ENCODE results near the gene BCAM. TPM values are rescaled to one million over a fixed set of nuclear protein-coding genes. Genes with fewer than 3 reads are reported as not detected.

The BCAM gene
- total RNA-seq, 1 experiment from 2014 or later: 146 TPM

GRCh38 chr19:44788971-44789370 is 19.9 kb upstream of the BCAM start:
- Histone ChIP-seq H3K79me2 (ENCODE audit: low read depth) (peaks cover 6% of the 10 kb centered on the region; the same call in 1 of the 2 replicates), H3K4me3 (no peak overlapping the region), H4K20me1 (ENCODE audit: insufficient read depth) (peaks cover 15% of the 10 kb centered on the region), H3F3A (ENCODE audit: insufficient read depth, low read depth) (peaks cover 24% of the 10 kb centered on the region), H3K27me3 (ENCODE audit: insufficient read depth, low read depth) (no peaks in the 10 kb centered on the region), H3K36me3 (ENCODE audit: low read depth) (peaks cover 57% of the 10 kb centered on the region), H2AFZ (no peak overlapping the region), H3K4me2 (no peak overlapping the region), H3K9me2 (ENCODE audit: insufficient read depth) (no peaks in the 10 kb centered on the region), H3K27ac (no peak overlapping the region), H3K4me1 (replicated peaks; ENCODE audit: insufficient read depth) (peaks cover 5% of the 10 kb centered on the region; the same call in 1 of the 2 replicates), H3K9me3 (ENCODE audit: insufficient read depth, low read depth) (no peaks in the 10 kb centered on the region)
- intact Hi-C loops (cut with micrococcal nuclease; ENCODE audit: unreplicated experiment): no loop called here
- POLR2A ChIA-PET (ENCODE audit: unreplicated experiment): no interaction called here
- BruUV-seq (replicated peaks): no TSS peak
- no peak for DNase-seq
- CTCF ChIA-PET: interaction anchor here (1.4 kb wide), 1 partner anchor 57 kb away, joined by 3 read pairs; the partner anchor contains the start of gene NECTIN2
- TF ChIP-seq CTCF (conservative IDR thresholded peaks at IDR 0.05): no peak
- no peak for TF ChIP-seq EZH2 (IDR thresholded peaks at IDR 0.05; ENCODE audit: low read depth)

- Histone ChIP-seq H3K9me2 (ENCODE audit: insufficient read depth) (no peaks in the 10 kb centered on the region), H3K27ac (no peak overlapping the region), H4K20me1 (ENCODE audit: insufficient read depth) (peaks cover 10% of the 10 kb centered on the region; the same call in 1 of the 2 replicates), H3K9me3 (ENCODE audit: insufficient read depth, low read depth) (no peaks in the 10 kb centered on the region), H3K4me3 (no peak overlapping the region), H3K79me2 (ENCODE audit: low read depth) (peaks cover 6% of the 10 kb centered on the region; the same call in 1 of the 2 replicates), H3F3A (ENCODE audit: insufficient read depth, low read depth) (peaks cover 24% of the 10 kb centered on the region), H2AFZ (no peak overlapping the region), H3K36me3 (ENCODE audit: low read depth) (peaks cover 53% of the 10 kb centered on the region), H3K4me2 (no peak overlapping the region), H3K4me1 (replicated peaks; ENCODE audit: insufficient read depth) (peaks cover 3% of the 10 kb centered on the region; the same call in 1 of the 2 replicates), H3K27me3 (ENCODE audit: insufficient read depth, low read depth) (no peaks in the 10 kb centered on the region)
- no TSS peak for BruUV-seq (replicated peaks)
- POLR2A ChIA-PET (ENCODE audit: unreplicated experiment): no interaction called here
- TF ChIP-seq CTCF (conservative IDR thresholded peaks at IDR 0.05) (no peak), EZH2 (IDR thresholded peaks at IDR 0.05; ENCODE audit: low read depth) (no peak)
- CTCF ChIA-PET: interaction anchor here (1.4 kb wide), 1 partner anchor 56 kb away, joined by 3 read pairs; the partner anchor contains the start of gene NECTIN2
- DNase-seq: no peak
- intact Hi-C loops (cut with micrococcal nuclease; ENCODE audit: unreplicated experiment): no loop called here
Measured at GRCh38 chr19:44789943-44790483, 18.9 kb upstream of the BCAM start.

- Histone ChIP-seq H3K4me2 (no peak overlapping the region), H4K20me1 (ENCODE audit: insufficient read depth) (peaks cover 7% of the 10 kb centered on the region; the same call in 1 of the 2 replicates), H2AFZ (no peak overlapping the region), H3K4me3 (no peak overlapping the region), H3K4me1 (replicated peaks; ENCODE audit: insufficient read depth) (no peaks in the 10 kb centered on the region), H3K9me2 (ENCODE audit: insufficient read depth) (no peaks in the 10 kb centered on the region), H3K27ac (no peak overlapping the region), H3F3A (ENCODE audit: insufficient read depth, low read depth) (peaks cover 34% of the 10 kb centered on the region; the same call in 1 of the 2 replicates), H3K79me2 (ENCODE audit: low read depth) (no peaks in the 10 kb centered on the region), H3K27me3 (ENCODE audit: insufficient read depth, low read depth) (no peaks in the 10 kb centered on the region), H3K9me3 (ENCODE audit: insufficient read depth, low read depth) (no peaks in the 10 kb centered on the region), H3K36me3 (ENCODE audit: low read depth) (peaks cover 40% of the 10 kb centered on the region)
- no TSS peak for BruUV-seq (replicated peaks)
- TF ChIP-seq EZH2 (IDR thresholded peaks at IDR 0.05; ENCODE audit: low read depth): no peak
- TF ChIP-seq CTCF (conservative IDR thresholded peaks at IDR 0.05): no peak
- ChIA-PET POLR2A (ENCODE audit: unreplicated experiment) (no interaction called here), CTCF (no interaction called here)
- intact Hi-C loops (cut with micrococcal nuclease; ENCODE audit: unreplicated experiment): no loop called here
- DNase-seq: no peak
Measured at GRCh38 chr19:44792281-44792680, 16.6 kb upstream of the BCAM start.
